Panc1 (cell line): Measurements from ENCODE around the gene ITK. TPM values are rescaled to one million over a fixed set of nuclear protein-coding genes. Genes with fewer than 3 reads are reported as not detected.

Experiments used
- ATAC-seq: fragments of 200-7000 bp; cut with Tn5 transposase; 2 replicates; pipeline ENCODE4 v1.9.1; 2020; ENCODE audit warnings: mild to moderate bottlenecking, moderate library complexity
- BruUV-seq: library from RNA; stranded (reverse); fragments of 400-500 nt; replicated peaks from 2 replicates; lab custom pipeline; 2021; lab: Mats Ljungman, UMichigan
- CTCF ChIA-PET: fragments of 300-600 bp; sonication (Branson Sonifier 250); formaldehyde crosslinking; loops from one replicate; lab custom pipeline; 2022; ENCODE audit warnings: antibody characterized with exemption; lab: Charles Lee
- POLR2A ChIA-PET: fragments of 300-600 bp; sonication (Branson Sonifier 250); formaldehyde crosslinking; loops from one replicate; lab custom pipeline; 2022; ENCODE audit warnings: antibody characterized with exemption; lab: Charles Lee
- DNase-seq: peaks from one replicate; pipeline ENCODE4 v3.0.0-alpha.2; 2010; ENCODE audit warnings: low read depth, low spot score
- H3K27ac ChIP-seq: 2 replicates; pipeline ENCODE4 v1.5.1; 2011; ENCODE audit warnings: mild to moderate bottlenecking, low read length, inconsistent platforms
- H3K27me3 ChIP-seq: fragments of 200-500 bp; sonication (Bioruptor generic); 2 replicates; pipeline ENCODE4 v1.6.0; 2014; ENCODE audit warnings: low read length, inconsistent platforms; ENCODE audit not compliant: control insufficient read depth, insufficient read depth
- H3K36me3 ChIP-seq: fragments of 200-500 bp; sonication (Bioruptor generic); 2 replicates; pipeline ENCODE4 v1.5.1; 2014; ENCODE audit warnings: inconsistent platforms, mild to moderate bottlenecking, low read length, moderate library complexity; ENCODE audit not compliant: control insufficient read depth, insufficient read depth
- H3K4me1 ChIP-seq: 2 replicates; pipeline ENCODE4 v1.5.1; 2011; ENCODE audit warnings: inconsistent platforms, mild to moderate bottlenecking, low read length, moderate library complexity; ENCODE audit not compliant: control insufficient read depth, insufficient read depth
- H3K4me3 ChIP-seq, 2 experiments: 2 replicates each; pipeline ENCODE4 v1.5.1; 2011 to 2012; ENCODE audit warnings: low read depth in 2 of 2, low read length in 2 of 2, mild to moderate bottlenecking in 2 of 2, inconsistent platforms in 1 of 2, moderate library complexity in 1 of 2
- H3K9me3 ChIP-seq: fragments of 200-500 bp; sonication (Bioruptor generic); 2 replicates; pipeline ENCODE4 v1.5.1; 2014; ENCODE audit warnings: low read depth, mild to moderate bottlenecking, inconsistent platforms, low read length, moderate library complexity; ENCODE audit not compliant: control insufficient read depth, insufficient read depth
- POLR2AphosphoS5 ChIP-seq: IDR thresholded peaks from 2 replicates; pipeline ENCODE4 v1.6.1; 2012; ENCODE audit warnings: mild to moderate bottlenecking, low read depth, low read length, moderate library complexity
- SIN3A ChIP-seq: IDR thresholded peaks from 2 replicates; pipeline ENCODE4 v1.6.1; 2012; ENCODE audit warnings: low read depth, mild to moderate bottlenecking, low read length, moderate library complexity, borderline replicate concordance; ENCODE audit not compliant: insufficient read depth
- TCF7L2 ChIP-seq: IDR thresholded peaks from 2 replicates; pipeline ENCODE4 v1.6.1; 2011; ENCODE audit warnings: mild to moderate bottlenecking, low read depth, low read length, inconsistent platforms
- in situ Hi-C: cut with HindIII; loops from 2 replicates; pipeline ENCODE4 v1.10.0; 2016; ENCODE audit warnings: low sequenced_read_pairs, low pct_unique_long_range_greater_than_20kb
- intact Hi-C: fragments of 100-400 bp; cut with micrococcal nuclease; formaldehyde crosslinking; loops from one replicate; pipeline ENCODE4 v1.10.0; 2022; ENCODE audit not compliant: unreplicated experiment
- total RNA-seq: library from RNA; stranded (reverse); gene quantifications from one replicate; pipeline ENCODE4 v1.2.1, GENCODE V29; 2021; ENCODE audit not compliant: unreplicated experiment
- TF ChIP-seq, protein P1 (sequence below): fragments of 450-650 bp; IDR thresholded peaks from 2 replicates; pipeline ENCODE4 v1.5.1; 2017; ENCODE audit warnings: mild to moderate bottlenecking
- TF ChIP-seq, protein P2 (sequence below), 2 experiments: IDR thresholded peaks; 2 replicates each; pipeline ENCODE4 v1.6.1; 2011 to 2012; ENCODE audit warnings: low read depth in 2 of 2, control low read depth in 1 of 2, low read length in 1 of 2, mild to moderate bottlenecking in 1 of 2, moderate library complexity in 1 of 2; ENCODE audit not compliant: insufficient read depth in 1 of 2

Gene ITK
- total RNA-seq, 1 experiment from 2014 or later: 0.26 TPM

DNA sequence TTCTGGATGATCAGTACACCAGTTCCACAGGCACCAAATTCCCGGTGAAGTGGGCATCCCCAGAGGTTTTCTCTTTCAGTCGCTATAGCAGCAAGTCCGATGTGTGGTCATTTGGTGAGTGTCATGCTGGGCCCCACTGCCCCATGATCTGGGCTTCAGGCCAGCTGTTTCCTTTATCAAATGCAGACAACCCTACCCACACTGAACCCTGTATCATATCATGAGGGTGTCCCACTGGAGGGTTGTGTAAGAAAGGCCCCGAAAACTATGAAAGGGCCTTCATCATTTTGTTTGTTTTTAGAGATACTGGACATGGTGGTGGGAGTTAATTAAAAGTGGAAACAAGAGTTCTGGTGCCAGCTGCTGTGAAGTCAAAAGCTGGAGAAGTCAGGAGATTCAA is 65.2 kb downstream of the ITK start:
- intact Hi-C loops: no loop called here
- no peak for TF ChIP-seq SIN3A
- no peak for TF ChIP-seq POLR2AphosphoS5
- no peak for TF ChIP-seq TCF7L2
- TF ChIP-seq, protein P1, sequence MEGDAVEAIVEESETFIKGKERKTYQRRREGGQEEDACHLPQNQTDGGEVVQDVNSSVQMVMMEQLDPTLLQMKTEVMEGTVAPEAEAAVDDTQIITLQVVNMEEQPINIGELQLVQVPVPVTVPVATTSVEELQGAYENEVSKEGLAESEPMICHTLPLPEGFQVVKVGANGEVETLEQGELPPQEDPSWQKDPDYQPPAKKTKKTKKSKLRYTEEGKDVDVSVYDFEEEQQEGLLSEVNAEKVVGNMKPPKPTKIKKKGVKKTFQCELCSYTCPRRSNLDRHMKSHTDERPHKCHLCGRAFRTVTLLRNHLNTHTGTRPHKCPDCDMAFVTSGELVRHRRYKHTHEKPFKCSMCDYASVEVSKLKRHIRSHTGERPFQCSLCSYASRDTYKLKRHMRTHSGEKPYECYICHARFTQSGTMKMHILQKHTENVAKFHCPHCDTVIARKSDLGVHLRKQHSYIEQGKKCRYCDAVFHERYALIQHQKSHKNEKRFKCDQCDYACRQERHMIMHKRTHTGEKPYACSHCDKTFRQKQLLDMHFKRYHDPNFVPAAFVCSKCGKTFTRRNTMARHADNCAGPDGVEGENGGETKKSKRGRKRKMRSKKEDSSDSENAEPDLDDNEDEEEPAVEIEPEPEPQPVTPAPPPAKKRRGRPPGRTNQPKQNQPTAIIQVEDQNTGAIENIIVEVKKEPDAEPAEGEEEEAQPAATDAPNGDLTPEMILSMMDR: no peak
- TF ChIP-seq, protein P2, sequence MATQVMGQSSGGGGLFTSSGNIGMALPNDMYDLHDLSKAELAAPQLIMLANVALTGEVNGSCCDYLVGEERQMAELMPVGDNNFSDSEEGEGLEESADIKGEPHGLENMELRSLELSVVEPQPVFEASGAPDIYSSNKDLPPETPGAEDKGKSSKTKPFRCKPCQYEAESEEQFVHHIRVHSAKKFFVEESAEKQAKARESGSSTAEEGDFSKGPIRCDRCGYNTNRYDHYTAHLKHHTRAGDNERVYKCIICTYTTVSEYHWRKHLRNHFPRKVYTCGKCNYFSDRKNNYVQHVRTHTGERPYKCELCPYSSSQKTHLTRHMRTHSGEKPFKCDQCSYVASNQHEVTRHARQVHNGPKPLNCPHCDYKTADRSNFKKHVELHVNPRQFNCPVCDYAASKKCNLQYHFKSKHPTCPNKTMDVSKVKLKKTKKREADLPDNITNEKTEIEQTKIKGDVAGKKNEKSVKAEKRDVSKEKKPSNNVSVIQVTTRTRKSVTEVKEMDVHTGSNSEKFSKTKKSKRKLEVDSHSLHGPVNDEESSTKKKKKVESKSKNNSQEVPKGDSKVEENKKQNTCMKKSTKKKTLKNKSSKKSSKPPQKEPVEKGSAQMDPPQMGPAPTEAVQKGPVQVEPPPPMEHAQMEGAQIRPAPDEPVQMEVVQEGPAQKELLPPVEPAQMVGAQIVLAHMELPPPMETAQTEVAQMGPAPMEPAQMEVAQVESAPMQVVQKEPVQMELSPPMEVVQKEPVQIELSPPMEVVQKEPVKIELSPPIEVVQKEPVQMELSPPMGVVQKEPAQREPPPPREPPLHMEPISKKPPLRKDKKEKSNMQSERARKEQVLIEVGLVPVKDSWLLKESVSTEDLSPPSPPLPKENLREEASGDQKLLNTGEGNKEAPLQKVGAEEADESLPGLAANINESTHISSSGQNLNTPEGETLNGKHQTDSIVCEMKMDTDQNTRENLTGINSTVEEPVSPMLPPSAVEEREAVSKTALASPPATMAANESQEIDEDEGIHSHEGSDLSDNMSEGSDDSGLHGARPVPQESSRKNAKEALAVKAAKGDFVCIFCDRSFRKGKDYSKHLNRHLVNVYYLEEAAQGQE (IDR thresholded peaks at IDR 0.05; ENCODE audit: insufficient read depth in 1 of 2, low read depth in 2 of 2, low read length in 1 of 2): no peak
- no peak overlapping the region for H3K27ac ChIP-seq
- ATAC-seq (no peak), DNase-seq (no peak)
- no peaks in the 10 kb centered on the region; the same call in none of the 2 replicates for H3K27me3 ChIP-seq
- no peak overlapping the region for H3K4me3 ChIP-seq
- ChIA-PET CTCF (no interaction called here), POLR2A (no interaction called here)
- BruUV-seq: no TSS peak
- no peaks in the 10 kb centered on the region for H3K9me3 ChIP-seq
- no peaks in the 10 kb centered on the region for H3K4me1 ChIP-seq
- H3K36me3 ChIP-seq: no peaks in the 10 kb centered on the region
- in situ Hi-C loops: no loop called here

DNA sequence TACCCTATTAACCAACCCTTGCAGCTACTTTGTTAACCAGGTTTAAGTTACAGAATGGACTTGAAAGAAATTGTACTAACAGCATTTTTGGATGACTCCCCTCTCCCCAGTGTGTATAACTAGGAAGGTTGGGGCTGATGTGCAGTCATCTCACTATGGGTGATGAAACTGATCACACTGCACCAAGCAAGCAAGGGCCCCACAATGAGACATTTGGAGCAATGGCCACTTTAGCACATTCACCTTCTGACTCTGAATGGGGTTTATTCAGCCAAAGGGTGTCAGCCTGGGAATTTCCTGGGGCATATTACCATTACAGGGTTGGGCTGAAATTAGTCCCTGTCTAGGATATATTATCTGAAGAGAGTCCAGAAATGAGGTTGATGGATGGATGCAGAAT is 66.6 kb downstream of the ITK start:
- in situ Hi-C loops (no loop called here), intact Hi-C loops (no loop called here)
- H3K4me3 ChIP-seq: no peak overlapping the region
- H3K4me1 ChIP-seq: no peaks in the 10 kb centered on the region
- H3K36me3 ChIP-seq: no peaks in the 10 kb centered on the region
- DNase-seq (no peak), ATAC-seq (no peak)
- TF ChIP-seq, protein P2 (IDR thresholded peaks at IDR 0.05; ENCODE audit: insufficient read depth in 1 of 2, low read depth in 2 of 2, low read length in 1 of 2): no peak
- TF ChIP-seq, protein P1: no peak
- TF ChIP-seq SIN3A: no peak
- no peak for TF ChIP-seq POLR2AphosphoS5
- TF ChIP-seq TCF7L2: no peak
- BruUV-seq: no TSS peak
- H3K9me3 ChIP-seq: no peaks in the 10 kb centered on the region
- ChIA-PET CTCF (no interaction called here), POLR2A (no interaction called here)
- H3K27me3 ChIP-seq: no peaks in the 10 kb centered on the region; the same call in 1 of the 2 replicates
- no peak overlapping the region for H3K27ac ChIP-seq
